Esophagus squamous epithelium (tissue), 4 donors: ENCODE data around the gene SAYSD1.

Experiments used
- CTCF ChIP-seq, 6 experiments: fragments of 450-650 bp in 4 of 6; fragments of 200-600 bp in 2 of 6; sonication (generic) in 2 of 6; IDR thresholded peaks; one replicate each; pipeline ENCODE4 v1.5.1; 2016 to 2019; ENCODE audit warnings: antibody characterized with exemption in 6 of 6, mild to moderate bottlenecking in 4 of 6, moderate library complexity in 4 of 6
- POLR2A ChIP-seq, 4 donors: fragments of 450-650 bp; IDR thresholded peaks; one replicate each; pipeline ENCODE4 v1.6.1; 2017; ENCODE audit warnings: antibody characterized with exemption in 4 of 4, mild to moderate bottlenecking in 4 of 4, moderate library complexity in 3 of 4

- no peak for TF ChIP-seq POLR2A (IDR thresholded peaks at IDR 0.05)
- TF ChIP-seq CTCF (IDR thresholded peaks at IDR 0.05), result no peak
Observed at GRCh38 chr6:39156801-39157200, 41.8 kb upstream of the SAYSD1 start.
